ENCODE measurements around the gene GET4. TPM values are rescaled to one million over a fixed set of nuclear protein-coding genes. Genes with fewer than 3 reads are reported as not detected.
"Not testable (repeated sequence)": the region's sequence is repeated elsewhere in the genome, so short reads cannot be mapped to it uniquely, and the experiment has no call there.

Gene GET4
- total RNA-seq, 1 donor from 2014 or later: 38.2 TPM

DNA sequence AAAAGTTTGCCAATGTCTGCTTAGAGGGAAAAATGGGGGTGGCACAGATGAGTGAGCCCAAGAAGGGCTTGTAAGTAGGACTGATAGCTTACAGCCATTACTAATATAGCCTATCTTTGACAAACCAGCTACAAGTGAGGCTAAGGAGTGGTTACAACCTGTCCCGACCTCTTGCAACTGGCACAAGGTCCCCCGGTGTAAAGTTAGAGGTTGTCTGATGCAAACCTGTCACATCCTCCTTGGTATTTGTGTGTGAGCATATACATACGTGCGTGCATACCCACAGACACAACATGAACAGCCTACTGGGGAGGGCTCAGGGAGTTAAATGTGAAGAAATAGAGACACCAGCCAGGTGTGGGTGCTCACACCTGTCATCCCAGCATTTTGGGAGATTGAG lies 63.5 kb downstream of the GET4 start:
- ATAC-seq: no peak
- no peak for DNase-seq (ENCODE audit: low spot score)

DNA sequence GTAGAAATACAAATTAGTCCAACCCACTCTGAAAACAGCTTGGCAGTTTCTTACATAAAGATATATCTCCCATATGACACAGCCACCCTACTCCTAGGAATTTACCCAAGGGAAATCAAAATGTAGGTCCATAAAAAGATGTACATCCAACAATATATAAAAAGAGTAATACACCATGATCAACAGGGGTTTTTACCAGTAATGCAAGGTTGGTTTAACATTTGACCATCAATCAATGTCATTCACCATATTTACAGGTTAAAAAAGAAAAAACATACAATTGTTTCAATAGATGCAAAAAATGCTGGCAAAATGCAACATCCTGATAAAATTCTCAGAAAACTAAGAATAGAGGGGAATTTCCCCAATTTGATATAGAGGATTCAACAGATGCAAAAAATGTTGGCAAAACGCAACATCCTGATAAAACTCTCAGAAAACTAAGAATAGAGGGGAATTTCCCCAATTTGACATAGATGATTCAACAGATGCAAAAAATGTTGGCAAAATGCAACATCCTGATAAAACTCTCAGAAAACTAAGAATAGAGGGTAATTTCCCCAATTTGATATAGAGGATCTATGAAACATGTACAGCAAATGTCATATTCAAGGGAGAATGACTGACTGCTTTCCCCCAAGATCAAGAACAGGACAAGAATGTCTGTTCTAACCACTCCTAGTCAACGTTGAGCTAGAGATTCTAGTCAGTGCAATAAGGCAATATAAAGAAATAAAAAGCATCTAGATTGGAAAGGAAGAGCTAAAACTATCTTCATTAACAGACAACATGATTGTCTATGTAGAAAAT lies 64.5 kb downstream of the GET4 start:
- ATAC-seq (no peak), DNase-seq (ENCODE audit: low spot score) (no peak)

DNA sequence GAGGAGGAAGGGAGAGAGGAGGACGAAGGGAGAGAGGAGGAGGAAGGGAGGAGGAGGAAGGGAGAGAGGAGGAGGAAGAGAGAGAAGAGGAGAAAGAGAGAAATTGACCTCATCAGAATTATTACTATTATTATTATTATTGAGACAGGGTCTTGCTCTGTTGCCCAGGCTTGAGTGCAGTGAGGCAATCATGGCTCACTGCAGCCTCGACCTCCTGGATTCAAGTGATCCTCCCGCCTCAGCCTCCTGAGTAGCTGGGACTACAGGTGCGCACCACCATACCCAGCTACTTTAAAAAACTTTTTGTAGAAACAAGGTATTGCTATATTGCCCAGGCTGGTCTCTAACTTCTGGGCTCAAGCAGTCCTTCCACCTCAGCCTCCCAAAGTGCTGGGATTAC lies 67.4 kb downstream of the GET4 start:
- DNase-seq (ENCODE audit: low spot score); ATAC-seq: not testable (repeated sequence)

DNA sequence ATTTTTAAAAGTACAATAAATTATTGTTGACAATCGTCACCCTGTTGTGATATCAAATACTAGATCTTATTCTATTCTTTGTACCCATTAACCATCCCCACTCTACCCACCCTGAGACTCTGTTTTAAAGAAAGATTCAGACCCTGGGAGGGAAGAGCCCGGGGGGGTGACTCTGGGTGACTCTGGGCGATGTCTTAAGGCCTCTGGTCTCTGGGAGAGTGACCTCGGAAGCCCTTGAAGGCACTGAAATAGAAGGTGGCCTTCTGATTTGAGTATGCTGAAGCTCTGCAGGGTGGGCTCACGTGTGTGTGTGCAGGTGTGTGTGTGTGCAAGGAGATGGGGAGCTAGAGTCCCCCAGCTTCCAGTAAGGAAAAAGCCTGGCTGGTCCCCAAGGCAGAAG lies 68.4 kb downstream of the GET4 start:
- no peak for ATAC-seq
- DNase-seq (ENCODE audit: low spot score): no peak

DNA sequence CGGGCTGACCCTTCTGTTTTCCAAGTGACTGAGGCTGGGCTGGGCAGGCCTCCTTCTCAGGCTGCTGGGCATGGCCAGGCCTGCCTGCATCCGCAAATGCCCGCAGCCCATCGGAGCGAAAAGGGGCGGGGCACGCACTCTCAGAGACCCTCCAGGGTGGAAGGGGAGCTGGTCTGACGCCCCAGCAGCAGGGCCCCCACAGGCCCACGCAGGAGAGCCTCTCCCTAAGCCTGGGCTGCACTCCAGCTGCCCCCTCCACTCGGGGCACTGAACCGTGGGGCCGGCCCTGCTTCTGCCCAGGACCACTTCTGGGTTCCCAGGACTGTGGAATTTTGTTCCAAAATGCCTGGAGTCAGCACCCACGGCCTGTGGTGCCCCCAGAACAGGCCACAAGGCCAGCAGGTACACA lies 68.8 kb downstream of the GET4 start:
- no peak for DNase-seq (ENCODE audit: low spot score)
- no peak for ATAC-seq

- peak; percentile 53 for ATAC-seq
- DNase-seq (ENCODE audit: low spot score): no peak
Observed at GRCh38 chr7:945556-946255, 69.4 kb downstream of the GET4 start.

Other genes starting within 250 kb of the GET4 start
- 10.0 TPM for gene DNAAF5, start 149.9 kb upstream of the GET4 start, total RNA-seq
- gene PRKAR1B, start 149.3 kb upstream of the GET4 start, total RNA-seq: 7.0 TPM
- gene SUN1, start 44.1 kb upstream of the GET4 start, total RNA-seq: 41.5 TPM
- gene ADAP1, start 78.1 kb downstream of the GET4 start, total RNA-seq: 2.8 TPM
- 5.2 TPM for gene COX19, start 99.0 kb downstream of the GET4 start, total RNA-seq
- 0.08 TPM for gene CYP2W1, start 106.6 kb downstream of the GET4 start, total RNA-seq
- gene GPR146, start 168.0 kb downstream of the GET4 start, total RNA-seq: 28.1 TPM
- 29.8 TPM for gene GPER1, start 211.6 kb downstream of the GET4 start, total RNA-seq